HCT116 (cell line): ENCODE results near the gene DBR1. TPM values are rescaled to one million over a fixed set of nuclear protein-coding genes. Genes with fewer than 3 reads are reported as not detected.

Experiments
- ATAC-seq: fragments of 200-7000 bp; cut with Tn5 transposase; 2 replicates; pipeline ENCODE4 v1.9.1; 2020; ENCODE audit warnings: mild to moderate bottlenecking, moderate library complexity
- BruUV-seq: library from RNA; stranded (reverse); fragments of 400-500 nt; replicated peaks from 2 replicates; lab custom pipeline; 2021; lab: Mats Ljungman, UMichigan
- CTCF ChIA-PET: fragments of 300-600 bp; sonication (Branson Sonifier 250); formaldehyde crosslinking; loops from one replicate; lab custom pipeline; 2021; ENCODE audit warnings: antibody characterized with exemption; lab: Charles Lee
- POLR2A ChIA-PET: fragments of 300-600, 350-600 bp; sonication (Branson Sonifier 250); formaldehyde crosslinking; loops from one replicate; lab custom pipeline; 2021; ENCODE audit warnings: antibody characterized with exemption; lab: Charles Lee
- RAD21 ChIA-PET, 2 experiments: fragments of 300-600 bp; sonication (Branson Sonifier 250); formaldehyde crosslinking; loops; one replicate each; lab custom pipeline; 2023; ENCODE audit warnings: low total read pairs in 2 of 2; ENCODE audit not compliant: uncharacterized antibody in 2 of 2, unreplicated experiment in 2 of 2, low non-redundant PET in 1 of 2; lab: Charles Lee
- DNase-seq: peaks from one replicate; pipeline ENCODE4 v3.0.0-alpha.2; 2010; ENCODE audit warnings: low read depth, low spot score
- H2AFZ ChIP-seq: fragments of 200-600 bp; shearing (Covaris generic), sonication (generic); 2 replicates; pipeline ENCODE4 v1.6.1; 2017; ENCODE audit warnings: low read depth, mixed run types, mixed read lengths, antibody characterized with exemption, low read length; ENCODE audit not compliant: poor library complexity, severe bottlenecking
- H3K27ac ChIP-seq: 2 replicates; pipeline ENCODE4 v1.5.1; 2012; ENCODE audit warnings: low read depth, low read length
- H3K27me3 ChIP-seq: fragments of 200-600 bp; sonication (generic); 2 replicates; pipeline ENCODE4 v1.6.1; 2016; ENCODE audit warnings: mixed run types, low read length, mixed read lengths; ENCODE audit not compliant: insufficient read depth
- H3K36me3 ChIP-seq, 2 experiments: fragments of 200-500 bp in 1 of 2; fragments of 200-600 bp in 1 of 2; sonication (Bioruptor generic) in 1 of 2; sonication (generic) in 1 of 2; 2 replicates each; pipeline versions ENCODE4 v1.5.1 to v1.6.1; 2014 to 2016; ENCODE audit warnings: low read length in 2 of 2, inconsistent platforms in 1 of 2, mixed read lengths in 1 of 2, mixed run types in 1 of 2; ENCODE audit not compliant: insufficient read depth in 2 of 2, control insufficient read depth in 1 of 2
- H3K4me1 ChIP-seq, 2 experiments: fragments of 200-600 bp in 1 of 2; sonication (generic) in 1 of 2; 2 replicates each; pipeline versions ENCODE4 v1.5.1 to v1.6.1; 2012 to 2017; ENCODE audit warnings: low read length in 2 of 2, inconsistent platforms in 1 of 2, mild to moderate bottlenecking in 1 of 2, mixed read lengths in 1 of 2, mixed run types in 1 of 2, moderate library complexity in 1 of 2; ENCODE audit not compliant: insufficient read depth in 2 of 2, control insufficient read depth in 1 of 2
- H3K4me2 ChIP-seq: fragments of 200-600 bp; sonication (generic); 2 replicates; pipeline ENCODE4 v1.6.1; 2017; ENCODE audit warnings: mixed run types, low read length, mixed read lengths
- H3K4me3 ChIP-seq, 2 experiments: fragments of 200-600 bp in 1 of 2; sonication (generic) in 1 of 2; replicated peaks in 1 of 2; 2 replicates each; pipeline ENCODE4 v1.5.1; 2011 to 2016; ENCODE audit warnings: low read length in 2 of 2, control low read depth in 1 of 2, low read depth in 1 of 2, mild to moderate bottlenecking in 1 of 2, mixed read lengths in 1 of 2, mixed run types in 1 of 2
- H3K79me2 ChIP-seq: fragments of 200-600 bp; sonication (generic); 2 replicates; pipeline ENCODE4 v1.6.1; 2017; ENCODE audit warnings: mild to moderate bottlenecking, mixed run types, low read length, moderate library complexity, mixed read lengths; ENCODE audit not compliant: insufficient read depth
- H3K9ac ChIP-seq: fragments of 200-600 bp; sonication (generic); 2 replicates; pipeline ENCODE4 v1.6.1; 2016; ENCODE audit warnings: low read length, mixed read lengths
- H3K9me2 ChIP-seq: fragments of 200-600 bp; sonication (generic), shearing (Covaris generic); 2 replicates; pipeline ENCODE4 v1.6.1; 2017; ENCODE audit warnings: mixed run types, mild to moderate bottlenecking, moderate library complexity; ENCODE audit not compliant: insufficient read depth
- H3K9me3 ChIP-seq, 2 experiments: fragments of 200-500 bp in 1 of 2; fragments of 200-600 bp in 1 of 2; sonication (Bioruptor generic) in 1 of 2; sonication (generic) in 1 of 2; 2 replicates each; pipeline ENCODE4 v1.6.1; 2014 to 2017; ENCODE audit warnings: low read length in 2 of 2, mixed read lengths in 2 of 2, inconsistent platforms in 1 of 2, low read depth in 1 of 2, mild to moderate bottlenecking in 1 of 2, mixed run types in 1 of 2, moderate library complexity in 1 of 2; ENCODE audit not compliant: control insufficient read depth in 1 of 2, insufficient read depth in 1 of 2
- H4K20me1 ChIP-seq: fragments of 200-600 bp; sonication (generic), shearing (Covaris generic); 2 replicates; pipeline ENCODE4 v1.6.1; 2017; ENCODE audit warnings: mixed run types, mild to moderate bottlenecking, moderate library complexity; ENCODE audit not compliant: insufficient read depth
- CBX3 ChIP-seq: IDR thresholded peaks from 2 replicates; pipeline ENCODE4 v1.6.1; 2012; ENCODE audit warnings: low read depth
- CEBPB ChIP-seq: IDR thresholded peaks from 2 replicates; pipeline ENCODE4 v1.6.1; 2012; ENCODE audit warnings: low read depth
- CTCF ChIP-seq, 3 experiments: fragments of 200-600 bp in 1 of 3; sonication (generic) in 1 of 3; IDR thresholded peaks in 2 of 3; conservative IDR thresholded peaks in 1 of 3; 2 replicates each; pipeline ENCODE4 v1.5.1; 2012 to 2017; ENCODE audit warnings: low read depth in 2 of 3, low read length in 2 of 3, antibody characterized with exemption in 1 of 3, borderline replicate concordance in 1 of 3, control low read depth in 1 of 3, mild to moderate bottlenecking in 1 of 3, mixed read lengths in 1 of 3, mixed run types in 1 of 3, moderate library complexity in 1 of 3; ENCODE audit not compliant: insufficient read depth in 1 of 3
- EGR1 ChIP-seq: IDR thresholded peaks from 2 replicates; pipeline ENCODE4 v1.6.1; 2012; ENCODE audit warnings: low read depth
- EZH2 ChIP-seq: fragments of 200-600 bp; sonication (generic); IDR thresholded peaks from 2 replicates; pipeline ENCODE4 v1.6.1; 2017; ENCODE audit warnings: antibody characterized with exemption, mixed run types
- JUND ChIP-seq: IDR thresholded peaks from 2 replicates; pipeline ENCODE4 v1.6.1; 2012
- MAX ChIP-seq: IDR thresholded peaks from 2 replicates; pipeline ENCODE4 v1.6.1; 2012
- POLR2A ChIP-seq: IDR thresholded peaks from 2 replicates; pipeline ENCODE4 v1.7.0; 2011; ENCODE audit warnings: borderline replicate concordance; ENCODE audit not compliant: insufficient read depth, insufficient read length; ENCODE audit errors: extremely low read depth
- POLR2AphosphoS5 ChIP-seq: IDR thresholded peaks from 2 replicates; pipeline ENCODE4 v1.6.1; 2011; ENCODE audit warnings: mild to moderate bottlenecking, low read depth, low read length, moderate library complexity
- RAD21 ChIP-seq: IDR thresholded peaks from 2 replicates; pipeline ENCODE4 v1.6.1; 2012; ENCODE audit warnings: low read depth, mild to moderate bottlenecking
- SIN3A ChIP-seq: IDR thresholded peaks from 2 replicates; pipeline ENCODE4 v1.6.1; 2012; ENCODE audit warnings: low read depth
- SP1 ChIP-seq: IDR thresholded peaks from 2 replicates; pipeline ENCODE4 v1.6.1; 2012; ENCODE audit warnings: low read depth
- SRF ChIP-seq: IDR thresholded peaks from 2 replicates; pipeline ENCODE4 v1.6.1; 2012; ENCODE audit warnings: low read depth
- TCF7L2 ChIP-seq: IDR thresholded peaks from 2 replicates; pipeline ENCODE4 v1.7.0; 2011; ENCODE audit warnings: borderline replicate concordance, inconsistent platforms; ENCODE audit not compliant: insufficient read depth, insufficient read length; ENCODE audit errors: extremely low read depth
- YY1 ChIP-seq: IDR thresholded peaks from 2 replicates; pipeline ENCODE4 v1.6.1; 2011; ENCODE audit warnings: low read length, low read depth, moderate library complexity, mild to moderate bottlenecking; ENCODE audit not compliant: insufficient replicate concordance; ENCODE audit errors: extremely low read depth
- ZFX ChIP-seq: fragments of 450-650 bp; IDR thresholded peaks from 2 replicates; pipeline ENCODE4 v1.6.1; 2017
- ZNF274 ChIP-seq: fragments of 200-500 bp; sonication (Bioruptor generic); IDR thresholded peaks from 2 replicates; pipeline ENCODE4 v1.6.1; 2014; ENCODE audit warnings: mild to moderate bottlenecking, low read depth, low read length, inconsistent platforms
- intact Hi-C: fragments of 100-400 bp; cut with micrococcal nuclease; formaldehyde crosslinking; loops from 2 replicates; pipeline ENCODE4 v1.10.0; 2022
- total RNA-seq: library from RNA; stranded (reverse); gene quantifications from one replicate; pipeline ENCODE4 v1.2.1, GENCODE V29; 2021; ENCODE audit not compliant: unreplicated experiment
- TF ChIP-seq, protein P1 (sequence below): IDR thresholded peaks from 2 replicates; pipeline ENCODE4 v1.6.1; 2012
- TF ChIP-seq, protein P2 (sequence below): IDR thresholded peaks from 2 replicates; pipeline ENCODE4 v1.6.1; 2011; ENCODE audit warnings: mild to moderate bottlenecking, low read length, moderate library complexity; ENCODE audit not compliant: insufficient replicate concordance; ENCODE audit errors: extremely low read depth

The DBR1 gene
- total RNA-seq, 1 experiment from 2014 or later = 21.6 TPM

GRCh38 chr3:138135146-138135832 lies 39.4 kb downstream of the DBR1 start:
- Histone ChIP-seq H3K9ac (no peak overlapping the region), H2AFZ (no peak overlapping the region), H3K27ac (no peak overlapping the region)
- CTCF ChIA-PET = no interaction called here
- intact Hi-C loops = no loop called here
- no TSS peak for BruUV-seq
- TF ChIP-seq MAX (no peak), POLR2AphosphoS5 (no peak), RAD21 (no peak), YY1 (no peak), ZNF274 (no peak), EZH2 (no peak), EGR1 (no peak), SRF (no peak), JUND (no peak), SP1 (no peak), TCF7L2 (no peak), CTCF (IDR thresholded peaks at IDR 0.05 in 2 of 3, conservative IDR thresholded peaks at IDR 0.05 in 1 of 3; ENCODE audit: borderline replicate concordance in 1 of 3, insufficient read depth in 1 of 3, low read depth in 2 of 3, low read length in 2 of 3) (no peak), ZFX (no peak), CBX3 (no peak), SIN3A (no peak), CEBPB (no peak), POLR2A (no peak)
- TF ChIP-seq, protein P1, sequence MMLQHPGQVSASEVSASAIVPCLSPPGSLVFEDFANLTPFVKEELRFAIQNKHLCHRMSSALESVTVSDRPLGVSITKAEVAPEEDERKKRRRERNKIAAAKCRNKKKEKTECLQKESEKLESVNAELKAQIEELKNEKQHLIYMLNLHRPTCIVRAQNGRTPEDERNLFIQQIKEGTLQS = no peak
- TF ChIP-seq, protein P2, sequence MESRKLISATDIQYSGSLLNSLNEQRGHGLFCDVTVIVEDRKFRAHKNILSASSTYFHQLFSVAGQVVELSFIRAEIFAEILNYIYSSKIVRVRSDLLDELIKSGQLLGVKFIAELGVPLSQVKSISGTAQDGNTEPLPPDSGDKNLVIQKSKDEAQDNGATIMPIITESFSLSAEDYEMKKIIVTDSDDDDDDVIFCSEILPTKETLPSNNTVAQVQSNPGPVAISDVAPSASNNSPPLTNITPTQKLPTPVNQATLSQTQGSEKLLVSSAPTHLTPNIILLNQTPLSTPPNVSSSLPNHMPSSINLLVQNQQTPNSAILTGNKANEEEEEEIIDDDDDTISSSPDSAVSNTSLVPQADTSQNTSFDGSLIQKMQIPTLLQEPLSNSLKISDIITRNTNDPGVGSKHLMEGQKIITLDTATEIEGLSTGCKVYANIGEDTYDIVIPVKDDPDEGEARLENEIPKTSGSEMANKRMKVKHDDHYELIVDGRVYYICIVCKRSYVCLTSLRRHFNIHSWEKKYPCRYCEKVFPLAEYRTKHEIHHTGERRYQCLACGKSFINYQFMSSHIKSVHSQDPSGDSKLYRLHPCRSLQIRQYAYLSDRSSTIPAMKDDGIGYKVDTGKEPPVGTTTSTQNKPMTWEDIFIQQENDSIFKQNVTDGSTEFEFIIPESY = no peak
- TF ChIP-seq, all 23 proteins: peak for 0
- Histone ChIP-seq H3K27me3 (no peaks in the 10 kb centered on the region), H3K9me2 (no peaks in the 10 kb centered on the region), H3K9me3 (no peaks in the 10 kb centered on the region), H3K4me1 (no peaks in the 10 kb centered on the region), H3K4me2 (no peak overlapping the region), H3K36me3 (no peaks in the 10 kb centered on the region), H3K79me2 (no peaks in the 10 kb centered on the region), H4K20me1 (no peaks in the 10 kb centered on the region), H3K4me3 (no peak overlapping the region)
- ATAC-seq (no peak), DNase-seq (no peak)
- ChIA-PET POLR2A (no interaction called here), RAD21 (no interaction called here)
